Prostate gland (tissue), 2 donors: ENCODE data around the gene CRLF3.

Experiments used
- POLR2A ChIP-seq: fragments of 450-650 bp; IDR thresholded peaks from one replicate; pipeline ENCODE4 v1.6.1; 2016; ENCODE audit warnings: antibody characterized with exemption, mild to moderate bottlenecking
- TF ChIP-seq, protein P1 (sequence below), 4 experiments: fragments of 200-600 bp in 2 of 4; fragments of 450-650 bp in 2 of 4; sonication (generic) in 2 of 4; IDR thresholded peaks; 1 replicate in 3 of 4; 2 replicates in 1 of 4; pipeline ENCODE4 v1.5.1; 2016 to 2019; ENCODE audit warnings: antibody characterized with exemption in 4 of 4, mild to moderate bottlenecking in 2 of 4, moderate library complexity in 2 of 4

DNA sequence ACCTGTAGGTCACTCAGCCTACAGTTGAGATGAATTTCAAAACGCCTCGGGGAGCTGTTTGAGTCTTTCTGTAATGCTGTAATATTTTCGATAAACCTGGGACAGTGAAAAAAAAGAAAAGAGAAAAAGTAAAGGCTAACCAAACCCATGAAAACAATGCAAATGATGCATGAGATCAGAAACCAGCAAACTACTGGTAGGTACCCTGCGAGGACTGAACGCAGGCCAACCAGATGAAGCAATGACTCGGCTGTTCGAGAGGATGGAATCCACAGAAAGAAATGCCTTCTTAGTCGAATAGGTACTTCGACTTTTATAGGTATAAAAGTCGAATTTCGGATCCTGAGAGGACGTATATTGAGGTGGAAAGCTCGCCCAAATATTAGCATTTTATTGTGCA, 6.8 kb upstream of the CRLF3 start:
- TF ChIP-seq, protein P1, sequence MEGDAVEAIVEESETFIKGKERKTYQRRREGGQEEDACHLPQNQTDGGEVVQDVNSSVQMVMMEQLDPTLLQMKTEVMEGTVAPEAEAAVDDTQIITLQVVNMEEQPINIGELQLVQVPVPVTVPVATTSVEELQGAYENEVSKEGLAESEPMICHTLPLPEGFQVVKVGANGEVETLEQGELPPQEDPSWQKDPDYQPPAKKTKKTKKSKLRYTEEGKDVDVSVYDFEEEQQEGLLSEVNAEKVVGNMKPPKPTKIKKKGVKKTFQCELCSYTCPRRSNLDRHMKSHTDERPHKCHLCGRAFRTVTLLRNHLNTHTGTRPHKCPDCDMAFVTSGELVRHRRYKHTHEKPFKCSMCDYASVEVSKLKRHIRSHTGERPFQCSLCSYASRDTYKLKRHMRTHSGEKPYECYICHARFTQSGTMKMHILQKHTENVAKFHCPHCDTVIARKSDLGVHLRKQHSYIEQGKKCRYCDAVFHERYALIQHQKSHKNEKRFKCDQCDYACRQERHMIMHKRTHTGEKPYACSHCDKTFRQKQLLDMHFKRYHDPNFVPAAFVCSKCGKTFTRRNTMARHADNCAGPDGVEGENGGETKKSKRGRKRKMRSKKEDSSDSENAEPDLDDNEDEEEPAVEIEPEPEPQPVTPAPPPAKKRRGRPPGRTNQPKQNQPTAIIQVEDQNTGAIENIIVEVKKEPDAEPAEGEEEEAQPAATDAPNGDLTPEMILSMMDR (IDR thresholded peaks at IDR 0.05): no peak
- no peak for TF ChIP-seq POLR2A
